HUES6 (cell line): ENCODE results near the gene PSMD6.

ENCODE experiments used
- H3K27ac ChIP-seq: 2 replicates; pipeline ENCODE4 v1.7.0; 2013; ENCODE audit warnings: low read depth, mild to moderate bottlenecking, low read length, inconsistent platforms
- H3K27me3 ChIP-seq: 2 replicates; pipeline ENCODE4 v1.6.1; 2013; ENCODE audit warnings: low read length; ENCODE audit not compliant: control insufficient read depth, insufficient read depth
- H3K36me3 ChIP-seq: 2 replicates; pipeline ENCODE4 v1.6.1; 2013; ENCODE audit warnings: low read length; ENCODE audit not compliant: control insufficient read depth, insufficient read depth
- H3K4me1 ChIP-seq: 2 replicates; pipeline ENCODE4 v1.6.1; 2013; ENCODE audit warnings: low read length; ENCODE audit not compliant: control insufficient read depth, insufficient read depth
- H3K4me3 ChIP-seq: 2 replicates; pipeline ENCODE4 v1.5.1; 2013; ENCODE audit warnings: low read depth, low read length
- H3K9ac ChIP-seq: one replicate; pipeline ENCODE4 v1.6.1; 2013; ENCODE audit warnings: mild to moderate bottlenecking, low read length
- H3K9me3 ChIP-seq: 2 replicates; pipeline ENCODE4 v1.6.1; 2013; ENCODE audit warnings: low read depth, low read length; ENCODE audit not compliant: control insufficient read depth, insufficient read depth

PSMD6 gene

DNA sequence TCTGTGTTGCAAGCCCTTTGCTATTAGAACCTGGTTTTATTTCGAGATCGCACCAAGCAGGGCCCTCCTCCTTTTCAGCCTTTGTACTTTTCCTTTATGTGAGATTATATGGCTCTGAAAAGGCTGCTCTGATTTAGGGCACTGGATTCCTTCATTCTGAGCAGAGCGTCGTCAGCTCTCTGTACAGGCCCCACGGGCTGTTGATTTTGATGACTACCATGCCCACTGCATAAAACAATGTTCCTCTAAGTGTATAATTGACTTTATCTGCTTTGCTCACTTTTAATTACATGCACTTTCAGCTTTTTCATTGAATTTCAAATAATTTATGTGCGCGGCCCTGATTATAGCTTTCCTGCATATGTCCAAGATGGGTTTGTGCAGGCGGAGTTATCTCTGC is 4.4 kb upstream of the PSMD6 start:
- H3K27me3 ChIP-seq = no peaks in the 10 kb centered on the region
- no peak overlapping the region for H3K9ac ChIP-seq
- H3K27ac ChIP-seq = no peak overlapping the region
- H3K4me3 ChIP-seq = no peak overlapping the region
- no peaks in the 10 kb centered on the region for H3K36me3 ChIP-seq
- H3K9me3 ChIP-seq = no peaks in the 10 kb centered on the region
- H3K4me1 ChIP-seq = peaks cover 21% of the 10 kb centered on the region

DNA sequence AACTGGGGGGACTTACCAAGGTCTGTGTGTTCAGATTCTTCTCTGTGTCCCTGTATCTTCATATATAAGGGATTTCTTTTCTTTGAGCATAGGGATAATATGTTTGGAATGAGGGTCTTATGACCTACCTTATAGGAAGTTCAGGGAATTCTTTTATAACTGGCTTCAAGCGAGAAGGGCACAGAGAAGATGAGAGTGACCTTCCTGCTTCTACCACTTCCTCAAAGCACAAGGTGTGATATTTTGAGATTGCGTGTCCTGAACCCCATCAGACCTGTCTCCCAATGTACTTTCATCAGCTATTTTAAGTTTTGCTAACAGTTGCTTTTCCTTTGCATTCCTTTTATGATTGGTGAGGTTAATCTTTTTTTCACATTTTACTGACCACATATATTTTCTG is 3.1 kb upstream of the PSMD6 start:
- H3K36me3 ChIP-seq = 0 out of 2 replicates have a peak, but pooled peaks cover 3% of the 10 kb centered on the region
- H3K27ac ChIP-seq = no peak overlapping the region
- no peak overlapping the region for H3K4me3 ChIP-seq
- H3K27me3 ChIP-seq = no peaks in the 10 kb centered on the region
- no peaks in the 10 kb centered on the region for H3K9me3 ChIP-seq
- H3K9ac ChIP-seq = no peak overlapping the region
- H3K4me1 ChIP-seq = peaks cover 18% of the 10 kb centered on the region

DNA sequence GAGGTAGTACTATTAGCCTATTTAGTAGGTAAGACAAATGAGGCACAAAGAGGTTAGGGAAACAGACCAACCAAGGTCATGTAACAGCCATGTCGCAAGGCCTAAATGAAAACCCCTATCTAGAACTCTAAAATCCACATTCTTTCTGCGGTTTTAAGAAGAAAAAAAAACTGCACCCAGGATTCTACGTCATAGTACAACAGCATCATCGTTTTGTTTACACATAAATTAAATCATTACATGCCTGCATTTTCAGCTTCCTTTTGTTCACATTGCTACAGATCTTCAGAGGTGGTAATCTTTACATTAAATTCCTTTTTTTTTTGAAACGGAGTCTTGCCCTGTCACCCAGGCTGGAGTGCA is 548 bp upstream of the PSMD6 start:
- peaks cover 8% of the 10 kb centered on the region for H3K4me1 ChIP-seq
- no peaks in the 10 kb centered on the region for H3K27me3 ChIP-seq
- no peak overlapping the region for H3K9ac ChIP-seq
- H3K36me3 ChIP-seq = peaks cover 27% of the 10 kb centered on the region
- H3K9me3 ChIP-seq = no peaks in the 10 kb centered on the region
- H3K4me3 ChIP-seq = peak overlapping the region; percentile 99; the same call in 1 of the 2 replicates
- no peak overlapping the region for H3K27ac ChIP-seq

DNA sequence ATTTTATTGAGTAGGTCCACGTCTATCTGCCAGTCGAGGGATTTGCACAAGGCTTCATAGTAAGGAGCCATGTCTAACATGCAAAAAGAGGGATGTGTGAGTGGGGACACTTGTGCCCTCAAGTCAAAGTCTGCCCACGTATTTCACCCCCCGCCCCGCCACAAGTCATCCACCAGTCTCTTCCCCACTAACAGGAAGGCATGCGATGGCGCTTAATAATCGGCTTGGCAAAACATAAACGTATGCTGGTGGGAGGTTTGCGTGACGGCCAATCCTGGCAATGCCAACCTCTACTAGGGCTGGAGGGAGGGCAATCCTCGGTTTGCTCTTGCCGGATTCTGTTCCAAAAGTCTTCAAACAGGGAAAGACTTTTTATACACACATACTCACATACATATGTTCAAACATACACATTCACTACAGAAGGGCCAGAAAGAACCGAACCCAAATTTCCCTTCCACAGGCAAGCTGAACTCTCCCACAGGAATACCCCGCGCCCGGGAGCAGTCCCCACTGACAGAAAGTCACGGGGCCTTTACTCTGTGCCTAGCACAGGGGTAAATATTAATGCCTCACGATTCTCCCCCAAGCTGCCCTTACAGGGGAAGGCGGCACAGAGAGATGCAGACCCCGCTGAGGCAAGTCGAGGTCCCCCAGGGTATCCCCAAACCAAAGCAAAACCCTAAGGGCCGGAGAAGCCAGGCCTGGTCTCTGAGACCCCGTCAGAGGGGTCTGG is 675 bp downstream of the PSMD6 start:
- no peaks in the 10 kb centered on the region for H3K27me3 ChIP-seq
- 0 out of 2 replicates have a peak, but pooled peaks cover 4% of the 10 kb centered on the region for H3K4me1 ChIP-seq
- peak overlapping the region; percentile 96 for H3K9ac ChIP-seq
- H3K4me3 ChIP-seq = peak overlapping the region; percentile 99
- peaks cover 39% of the 10 kb centered on the region for H3K36me3 ChIP-seq
- H3K9me3 ChIP-seq = no peaks in the 10 kb centered on the region
- H3K27ac ChIP-seq = peak overlapping the region; percentile 44; the same call in 1 of the 2 replicates

DNA sequence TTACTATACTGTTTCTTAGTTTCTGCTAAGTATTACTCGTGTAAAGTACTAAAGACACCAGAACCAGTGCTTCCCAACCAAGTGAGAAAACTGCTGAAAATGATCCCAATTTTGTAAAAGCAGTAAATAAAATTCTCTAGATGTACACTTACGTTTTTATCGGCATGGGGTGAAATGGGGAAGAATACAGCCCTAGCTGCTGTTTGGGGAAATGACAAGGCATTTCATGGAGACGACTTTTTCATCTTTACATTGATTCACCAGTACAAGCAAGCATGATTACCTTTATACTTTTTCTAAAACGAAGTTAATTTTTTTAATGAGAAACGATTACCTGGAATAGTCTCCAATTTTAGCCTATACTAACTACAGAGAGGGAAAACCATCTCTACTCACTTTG is 1.4 kb downstream of the PSMD6 start:
- H3K9me3 ChIP-seq = no peaks in the 10 kb centered on the region
- no peaks in the 10 kb centered on the region for H3K27me3 ChIP-seq
- peak overlapping the region; percentile 99 for H3K4me3 ChIP-seq
- H3K4me1 ChIP-seq = 0 out of 2 replicates have a peak, but pooled peaks cover 4% of the 10 kb centered on the region
- peak overlapping the region; percentile 96 for H3K9ac ChIP-seq
- peaks cover 46% of the 10 kb centered on the region for H3K36me3 ChIP-seq
- H3K27ac ChIP-seq = no peak overlapping the region

DNA sequence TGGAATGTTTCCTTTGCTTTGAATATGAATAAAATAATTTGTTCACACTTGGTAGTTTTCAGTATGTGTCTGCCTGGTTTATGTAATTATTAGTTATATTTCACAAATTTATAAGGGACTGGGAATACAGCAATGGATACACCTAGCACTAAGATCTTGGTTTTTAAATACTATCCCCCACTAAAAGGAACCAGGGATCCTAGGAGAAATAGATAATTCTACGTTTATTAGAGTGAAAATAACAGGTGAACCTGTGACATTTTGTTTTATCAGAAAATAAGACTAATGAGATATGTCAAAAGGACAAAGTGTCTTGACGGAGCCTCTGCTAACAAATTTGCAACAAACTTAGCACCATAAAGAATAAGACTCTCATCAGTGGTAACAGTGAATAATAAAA is 3.4 kb downstream of the PSMD6 start:
- no peak overlapping the region for H3K9ac ChIP-seq
- peaks cover 64% of the 10 kb centered on the region for H3K36me3 ChIP-seq
- no peaks in the 10 kb centered on the region for H3K27me3 ChIP-seq
- H3K4me3 ChIP-seq = no peak overlapping the region
- H3K4me1 ChIP-seq = 0 out of 2 replicates have a peak, but pooled peaks cover 4% of the 10 kb centered on the region
- no peaks in the 10 kb centered on the region for H3K9me3 ChIP-seq
- no peak overlapping the region for H3K27ac ChIP-seq

DNA sequence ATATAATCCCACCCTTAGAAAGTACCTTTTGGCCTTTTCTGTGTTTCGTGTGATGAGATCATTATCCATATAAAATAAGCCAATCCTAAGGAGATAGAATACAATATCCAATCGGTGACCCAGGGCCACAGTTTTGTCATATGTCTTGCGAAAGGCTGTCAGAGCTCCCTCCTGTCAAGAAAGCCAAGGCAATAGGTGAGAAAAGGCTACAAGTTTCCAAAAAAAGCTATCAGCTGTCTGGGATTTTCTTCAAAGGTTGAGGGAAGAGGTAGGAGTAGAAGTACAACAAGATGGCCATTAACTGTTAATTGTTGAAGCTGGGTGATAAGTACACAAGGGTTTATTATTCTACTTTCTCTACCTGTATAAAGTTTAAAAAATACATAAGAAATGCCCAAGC is 4.0 kb downstream of the PSMD6 start:
- Histone ChIP-seq H3K36me3 (peaks cover 71% of the 10 kb centered on the region), H3K4me1 (0 out of 2 replicates have a peak, but pooled peaks cover 4% of the 10 kb centered on the region), H3K9me3 (no peaks in the 10 kb centered on the region), H3K27me3 (no peaks in the 10 kb centered on the region), H3K9ac (no peak overlapping the region), H3K4me3 (no peak overlapping the region), H3K27ac (no peak overlapping the region)

DNA sequence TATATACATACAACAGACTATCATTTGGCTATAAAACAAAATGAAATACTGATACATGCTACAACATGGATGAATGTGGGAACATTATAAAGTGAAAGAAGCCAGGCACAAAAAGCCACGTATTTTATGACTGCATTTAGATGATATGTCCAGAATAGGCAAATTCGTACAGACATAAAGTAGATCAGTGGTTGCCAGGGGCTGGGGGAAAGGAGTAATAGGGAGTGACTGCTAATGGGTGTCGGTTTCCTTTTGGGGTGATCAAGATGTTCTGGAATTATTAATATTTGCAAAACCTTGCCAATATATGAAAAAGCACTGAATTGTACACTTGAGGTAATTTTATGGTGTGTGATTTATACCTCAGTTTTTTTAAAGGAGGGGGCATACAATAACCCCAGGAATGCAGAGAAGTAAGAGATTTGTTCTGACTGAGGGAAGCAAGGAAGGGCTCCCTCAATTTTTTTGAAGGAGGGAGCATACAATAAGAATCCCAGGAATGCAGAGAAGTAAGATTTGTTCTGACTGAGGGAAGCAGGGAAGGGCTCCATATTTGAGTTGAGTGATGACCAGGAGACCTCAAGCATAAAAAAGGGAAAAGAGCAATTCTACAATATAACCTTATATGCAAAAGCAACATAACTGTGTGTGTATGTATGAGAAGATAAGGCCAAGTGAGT is 6.2 kb downstream of the PSMD6 start:
- Histone ChIP-seq H3K27ac (no peak overlapping the region), H3K9me3 (no peaks in the 10 kb centered on the region), H3K4me3 (no peak overlapping the region), H3K9ac (no peak overlapping the region), H3K36me3 (peaks cover 92% of the 10 kb centered on the region), H3K27me3 (no peaks in the 10 kb centered on the region), H3K4me1 (no peaks in the 10 kb centered on the region)

DNA sequence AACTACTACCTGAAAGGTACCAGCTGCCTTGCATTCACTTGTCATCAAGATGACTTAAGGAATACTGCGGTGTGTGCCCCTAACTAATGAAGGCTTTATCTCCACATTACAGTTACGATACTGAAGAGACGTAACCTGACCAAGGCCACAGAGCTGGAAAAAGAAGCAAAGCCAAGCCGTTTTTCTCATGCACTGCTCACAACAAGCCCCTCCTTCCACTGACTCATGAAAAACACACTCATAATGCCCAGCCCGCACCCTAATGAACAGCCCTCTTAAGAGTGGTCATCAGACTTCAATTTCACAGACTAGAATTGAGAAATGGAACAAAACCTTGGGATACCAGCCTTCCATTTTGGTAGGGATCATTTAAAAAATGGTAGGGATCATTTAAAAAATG is 11.6 kb downstream of the PSMD6 start:
- Histone ChIP-seq H3K4me3 (no peak overlapping the region), H3K9ac (no peak overlapping the region), H3K36me3 (peaks cover 96% of the 10 kb centered on the region), H3K27ac (no peak overlapping the region), H3K9me3 (no peaks in the 10 kb centered on the region), H3K4me1 (no peaks in the 10 kb centered on the region), H3K27me3 (no peaks in the 10 kb centered on the region)

DNA sequence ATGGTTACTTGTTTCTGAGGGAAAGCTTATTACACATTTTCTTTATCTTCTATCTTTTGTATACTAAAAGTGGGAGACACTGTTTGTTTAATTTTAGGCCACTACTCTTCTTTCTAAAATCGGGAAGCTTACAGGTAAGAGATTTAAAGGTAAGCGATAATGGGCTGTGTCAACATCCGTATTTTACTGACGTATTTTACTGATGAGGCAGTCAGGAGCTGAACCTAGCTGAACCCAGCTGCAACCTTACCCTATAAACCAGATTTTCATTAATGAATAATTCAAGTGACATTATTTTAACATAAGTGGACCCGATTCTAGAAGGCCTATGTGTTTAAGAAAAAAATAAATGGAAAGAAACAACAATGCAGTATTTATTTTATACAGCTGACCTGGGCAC is 13.1 kb downstream of the PSMD6 start:
- peaks cover 98% of the 10 kb centered on the region for H3K36me3 ChIP-seq
- H3K4me1 ChIP-seq = no peaks in the 10 kb centered on the region
- H3K27ac ChIP-seq = no peak overlapping the region
- H3K9ac ChIP-seq = no peak overlapping the region
- no peaks in the 10 kb centered on the region for H3K9me3 ChIP-seq
- no peak overlapping the region for H3K4me3 ChIP-seq
- H3K27me3 ChIP-seq = no peaks in the 10 kb centered on the region

DNA sequence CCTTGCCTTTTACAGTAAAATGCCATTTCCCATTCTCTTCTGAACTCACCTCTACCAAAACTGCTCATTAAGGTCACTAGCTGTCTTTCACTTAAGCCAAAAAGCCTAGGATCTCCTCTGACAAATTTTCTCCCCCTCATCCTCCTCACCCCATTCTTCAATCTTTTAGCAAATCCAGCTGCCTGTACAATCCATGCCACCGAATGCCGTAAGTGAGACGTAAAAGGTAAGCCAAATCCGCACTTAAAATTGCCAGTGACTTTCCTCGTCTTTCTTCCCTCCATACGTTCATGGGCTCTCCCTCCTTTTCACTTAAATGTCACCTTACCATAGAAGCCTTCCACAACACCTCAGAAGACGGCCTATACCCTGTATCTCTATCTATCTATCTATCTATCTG is 13.8 kb downstream of the PSMD6 start:
- peaks cover 96% of the 10 kb centered on the region for H3K36me3 ChIP-seq
- no peaks in the 10 kb centered on the region for H3K9me3 ChIP-seq
- H3K4me1 ChIP-seq = no peaks in the 10 kb centered on the region
- H3K27me3 ChIP-seq = no peaks in the 10 kb centered on the region
- H3K4me3 ChIP-seq = no peak overlapping the region
- H3K9ac ChIP-seq = no peak overlapping the region
- no peak overlapping the region for H3K27ac ChIP-seq
